HG03066 (cell line): ENCODE data around the gene LCN12.
"Not testable (repeated sequence)": the region's sequence is repeated elsewhere in the genome, so short reads cannot be mapped to it uniquely, and the experiment has no call there.

Source experiments
- ATAC-seq: cut with Tn5 transposase; IDR thresholded peaks from one replicate; pipeline ENCODE4 v1.9.1; 2021; ENCODE audit warnings: low read depth; ENCODE audit not compliant: unreplicated experiment

Gene LCN12

DNA sequence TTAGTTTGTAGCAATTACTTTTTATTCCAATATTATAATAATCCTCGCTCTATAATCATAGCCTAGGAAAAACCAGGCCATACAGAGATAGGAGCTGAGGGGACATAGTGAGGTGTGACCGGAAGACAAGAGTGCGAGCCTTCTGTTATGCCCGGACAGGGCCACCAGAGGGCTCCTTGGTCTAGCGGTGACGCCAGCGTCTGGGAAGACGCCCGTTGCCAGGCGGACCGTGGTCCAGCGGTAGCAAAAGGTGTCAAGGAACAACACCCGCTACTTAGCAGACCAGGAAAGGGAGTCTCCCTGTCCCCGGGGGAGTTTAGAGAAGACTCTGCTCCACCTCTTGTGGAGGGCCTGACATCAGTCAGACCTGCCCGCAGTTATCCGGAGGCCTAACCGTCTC is 52.2 kb downstream of the LCN12 start:
- ATAC-seq = not testable (repeated sequence)
